Ishikawa (cell line): ENCODE data around the gene ASB1.

Experiments used
- EP300 ChIP-seq: IDR thresholded peaks from 2 replicates; pipeline ENCODE4 v1.6.1; 2012; ENCODE audit warnings: borderline replicate concordance
- RAD21 ChIP-seq: IDR thresholded peaks from 2 replicates; pipeline ENCODE4 v1.6.1; 2012; ENCODE audit warnings: low read depth
- TCF12 ChIP-seq: IDR thresholded peaks from 2 replicates; pipeline ENCODE4 v1.6.1; 2012; ENCODE audit warnings: low read depth
- ZBTB7A ChIP-seq: IDR thresholded peaks from 2 replicates; pipeline ENCODE4 v1.6.1; 2012; ENCODE audit warnings: low read depth

- TF ChIP-seq EP300 (no peak), TCF12 (no peak), ZBTB7A (no peak), RAD21 (no peak)
Observed at GRCh38 chr2:238418999-238419546, 7.7 kb upstream of the ASB1 start.
